GM12865 (cell line): ENCODE data around the gene COMMD3.

Source experiments
- DNase-seq: peaks from one replicate; pipeline ENCODE4 v3.0.0; 2010; ENCODE audit warnings: low read depth
- H3K4me3 ChIP-seq: 2 replicates; pipeline ENCODE4 v1.5.1; 2011; ENCODE audit warnings: mild to moderate bottlenecking, low read depth, low read length, control low read depth
- CTCF ChIP-seq: IDR thresholded peaks from 2 replicates; pipeline ENCODE4 v1.5.1; 2011; ENCODE audit warnings: low read length, control low read depth, low read depth, inconsistent platforms; ENCODE audit not compliant: insufficient read depth; ENCODE audit errors: missing control alignments

The COMMD3 gene

DNA sequence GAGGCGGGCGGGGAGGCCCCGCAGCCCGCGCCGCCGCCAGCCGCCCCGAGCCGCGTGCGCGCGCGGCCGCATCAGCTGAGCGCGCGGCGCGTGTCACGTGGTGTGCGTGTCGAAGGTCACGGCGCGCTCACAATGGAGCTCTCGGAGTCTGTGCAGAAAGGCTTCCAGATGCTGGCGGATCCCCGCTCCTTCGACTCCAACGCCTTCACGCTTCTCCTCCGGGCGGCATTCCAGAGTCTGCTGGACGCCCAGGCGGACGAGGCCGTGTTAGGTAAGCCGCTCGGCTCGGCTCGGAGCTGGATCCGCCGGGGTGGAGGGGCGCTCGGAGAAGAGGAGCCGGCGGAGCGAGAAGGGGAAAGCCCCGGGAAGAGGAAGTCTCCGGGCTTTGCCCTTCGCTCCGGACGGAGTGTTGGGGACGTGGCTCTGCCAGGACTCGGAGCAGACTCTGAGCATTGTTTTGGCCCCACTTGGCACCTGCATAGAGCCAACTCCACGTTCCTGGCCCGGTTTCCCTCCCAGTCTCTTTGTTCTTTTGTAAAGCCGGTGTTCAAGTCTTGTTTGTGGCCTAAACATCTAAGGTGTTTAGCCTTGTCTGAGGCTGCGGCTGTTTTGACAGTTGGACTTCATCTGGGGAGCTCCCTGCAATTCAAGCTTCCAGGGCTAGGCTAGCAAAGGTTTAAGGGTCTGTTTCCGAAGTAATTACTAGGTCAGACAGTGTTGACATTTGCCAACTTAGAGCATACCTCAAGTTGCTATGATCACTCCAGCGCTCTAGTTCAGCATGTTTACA is at the start of gene COMMD3:
Gene COMMD3, plus strand, starts transcription at position 103 of the 790 bp plus-strand sequence. Its CDS starts 30 bp downstream, at position 133.
- peak within 1 kb of the TSS; percentile 75 for H3K4me3 ChIP-seq
- DNase-seq, result peak; percentile 90
- TF ChIP-seq CTCF, result no peak

GRCh38 chr10:22268503-22268902 is 47.7 kb upstream of the COMMD3 start:
- no peak overlapping the region for H3K4me3 ChIP-seq
- no peak for TF ChIP-seq CTCF
- no peak for DNase-seq

- no peak for DNase-seq
- TF ChIP-seq CTCF, result no peak
- H3K4me3 ChIP-seq, result no peak overlapping the region
Observed at GRCh38 chr10:22271786-22272185, 44.4 kb upstream of the COMMD3 start.

GRCh38 chr10:22278441-22278782 is 37.8 kb upstream of the COMMD3 start:
- DNase-seq, result no peak
- no peak overlapping the region for H3K4me3 ChIP-seq
- no peak for TF ChIP-seq CTCF

- no peak for DNase-seq
- no peak for TF ChIP-seq CTCF
- H3K4me3 ChIP-seq, result no peak overlapping the region
Observed at GRCh38 chr10:22280078-22280477, 36.1 kb upstream of the COMMD3 start.

DNA sequence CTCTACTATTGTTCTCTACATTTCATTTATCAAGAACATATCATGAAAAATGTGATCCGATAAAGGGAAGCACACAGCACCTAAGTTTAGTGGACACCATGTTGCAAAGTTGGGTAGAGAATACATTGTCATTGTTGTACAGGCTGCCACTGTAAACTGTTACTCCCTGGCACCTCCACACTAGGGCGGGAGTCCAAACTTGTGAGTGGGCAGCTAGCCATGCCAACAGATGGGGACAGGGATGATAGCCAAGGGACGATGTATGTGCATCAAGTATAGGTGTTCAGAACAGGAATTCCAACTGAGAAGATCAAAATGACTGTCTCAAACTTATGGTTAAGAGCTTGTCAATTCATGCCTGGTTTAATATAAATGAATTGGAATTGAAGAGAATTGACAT is 31.1 kb upstream of the COMMD3 start:
- DNase-seq, result no peak
- no peak overlapping the region for H3K4me3 ChIP-seq
- no peak for TF ChIP-seq CTCF

- TF ChIP-seq CTCF, result no peak
Observed at GRCh38 chr10:22293747-22294404, 22.3 kb upstream of the COMMD3 start.

More at GRCh38 chr10:22293747-22294404, 22.3 kb upstream of the COMMD3 start:
- DNase-seq, result no peak
- no peak overlapping the region for H3K4me3 ChIP-seq
